CD4-positive, alpha-beta T cell (primary cell): Measurements from ENCODE around the gene FOCAD. TPM values are rescaled to one million over a fixed set of nuclear protein-coding genes. Genes with fewer than 3 reads are reported as not detected.

Experiments
- ATAC-seq: fragments of 200-7000 bp; cut with Tn5 transposase; one replicate; pipeline ENCODE4 v1.10.0; 2022; ENCODE audit warnings: mild to moderate bottlenecking; ENCODE audit not compliant: poor library complexity
- CTCF ChIA-PET: fragments of 350-600 bp; sonication (Branson Sonifier 250); formaldehyde crosslinking; loops from one replicate; lab custom pipeline; 2021; ENCODE audit warnings: antibody characterized with exemption, inconsistent platforms; lab: Charles Lee
- POLR2A ChIA-PET: fragments of 350-600 bp; sonication (Branson Sonifier 250); formaldehyde crosslinking; loops from one replicate; lab custom pipeline; 2021; ENCODE audit warnings: antibody characterized with exemption, inconsistent platforms; lab: Charles Lee
- DNase-seq, 14 experiments: peaks; one replicate each; pipeline ENCODE4 v3.0.0-alpha.2; 2013 to 2020; ENCODE audit warnings: mixed read lengths in 2 of 14
- H3K27ac ChIP-seq, 2 donors: one replicate each; pipeline versions ENCODE4 v1.5.1 to v1.7.0; 2013; ENCODE audit warnings: low read length in 2 of 2, low read depth in 1 of 2, mild to moderate bottlenecking in 1 of 2
- H3K27me3 ChIP-seq, 2 experiments: 1 replicate in 1 of 2; 2 replicates in 1 of 2; pipeline versions ENCODE4 v1.6.1 to v1.7.0; 2013; ENCODE audit warnings: low read length in 2 of 2, control low read depth in 1 of 2, mild to moderate bottlenecking in 1 of 2, moderate library complexity in 1 of 2; ENCODE audit not compliant: insufficient read depth in 2 of 2, control insufficient read depth in 1 of 2
- H3K36me3 ChIP-seq: one replicate; pipeline ENCODE4 v1.6.1; 2013; ENCODE audit warnings: low read length, control low read depth; ENCODE audit not compliant: insufficient read depth
- H3K4me1 ChIP-seq: one replicate; pipeline ENCODE4 v1.6.1; 2013; ENCODE audit warnings: low read length, control low read depth; ENCODE audit not compliant: insufficient read depth
- H3K4me3 ChIP-seq: one replicate; pipeline ENCODE4 v1.5.1; 2013; ENCODE audit warnings: mild to moderate bottlenecking, low read length, moderate library complexity
- H3K9me3 ChIP-seq, 2 experiments: 1 replicate in 1 of 2; 2 replicates in 1 of 2; pipeline versions ENCODE4 v1.6.1 to v1.7.0; 2013; ENCODE audit warnings: low read length in 2 of 2, mild to moderate bottlenecking in 2 of 2, control low read depth in 1 of 2, moderate library complexity in 1 of 2; ENCODE audit not compliant: control insufficient read depth in 1 of 2, insufficient read depth in 1 of 2
- H3K27ac Mint-ChIP-seq: one replicate; pipeline ENCODE4 v1.8.0; 2020; ENCODE audit warnings: mixed read lengths
- H3K27me3 Mint-ChIP-seq: one replicate; pipeline ENCODE4 v1.8.0; 2021; ENCODE audit warnings: mixed read lengths
- H3K36me3 Mint-ChIP-seq: one replicate; pipeline ENCODE4 v1.8.0; 2021; ENCODE audit warnings: low read depth, mixed read lengths
- H3K4me1 Mint-ChIP-seq: one replicate; pipeline ENCODE4 v1.8.0; 2021; ENCODE audit warnings: low read depth, mixed read lengths
- H3K4me3 Mint-ChIP-seq: one replicate; pipeline ENCODE4 v1.8.0; 2020; ENCODE audit warnings: mild to moderate bottlenecking, mixed read lengths
- H3K9me3 Mint-ChIP-seq: one replicate; pipeline ENCODE4 v1.8.0; 2020; ENCODE audit warnings: mixed read lengths
- CTCF ChIP-seq: fragments of 200-600 bp; IDR thresholded peaks from one replicate; pipeline ENCODE4 v1.8.0; 2022; ENCODE audit warnings: antibody characterized with exemption, mild to moderate bottlenecking
- intact Hi-C, 2 experiments: fragments of 100-400 bp; cut with DNase I in 1 of 2; cut with micrococcal nuclease in 1 of 2; formaldehyde crosslinking; loops; one replicate each; pipeline versions ENCODE4 v1.15.1 to v1.9.0; 2023 to 2025; cut with DNase I, micrococcal nuclease
- total RNA-seq, 174 experiments: library from RNA in 2 of 174; stranded (reverse) in 2 of 174; gene quantifications; one replicate each; pipeline ENCODE4 v1.2.3 and lab custom pipeline; 2021 to 2026

Gene FOCAD
- total RNA-seq, 2 experiments from 2014 or later: 12.4 to 14.1 TPM

- no peaks in the 10 kb centered on the region for H3K27me3 Mint-ChIP-seq
- CTCF ChIA-PET: no interaction called here
- POLR2A ChIA-PET: no interaction called here
- no peak for ATAC-seq
- H3K36me3 Mint-ChIP-seq: no peaks in the 10 kb centered on the region
- no peak overlapping the region for H3K4me3 Mint-ChIP-seq
- peaks cover 9% of the 10 kb centered on the region for H3K4me1 ChIP-seq
- H3K27ac Mint-ChIP-seq: no peak overlapping the region
- H3K27me3 ChIP-seq: no peaks in the 10 kb centered on the region
- no peak overlapping the region for H3K4me3 ChIP-seq
- H3K4me1 Mint-ChIP-seq: no peaks in the 10 kb centered on the region
- H3K9me3 Mint-ChIP-seq: no peaks in the 10 kb centered on the region
- intact Hi-C loops: no loop called here
- DNase-seq: no peak
- H3K36me3 ChIP-seq: no peaks in the 10 kb centered on the region
- H3K9me3 ChIP-seq: no peaks in the 10 kb centered on the region
- H3K27ac ChIP-seq: no peak overlapping the region
- TF ChIP-seq CTCF: no peak
These were observed 20.9 kb upstream of the FOCAD start for GRCh38 chr9:20663133-20663532.

- no peaks in the 10 kb centered on the region for H3K36me3 Mint-ChIP-seq
- CTCF ChIA-PET: no interaction called here
- H3K27me3 Mint-ChIP-seq: no peaks in the 10 kb centered on the region
- POLR2A ChIA-PET: no interaction called here
- H3K27me3 ChIP-seq: no peaks in the 10 kb centered on the region
- H3K27ac Mint-ChIP-seq: no peak overlapping the region
- H3K36me3 ChIP-seq: no peaks in the 10 kb centered on the region
- H3K27ac ChIP-seq: no peak overlapping the region
- no peaks in the 10 kb centered on the region for H3K9me3 ChIP-seq
- no peak overlapping the region for H3K4me3 Mint-ChIP-seq
- intact Hi-C loops: no loop called here
- no peak for TF ChIP-seq CTCF
- H3K4me3 ChIP-seq: no peak overlapping the region
- peaks cover 2% of the 10 kb centered on the region for H3K4me1 ChIP-seq
- ATAC-seq (no peak), DNase-seq (no peak)
- H3K9me3 Mint-ChIP-seq: no peaks in the 10 kb centered on the region
- no peaks in the 10 kb centered on the region for H3K4me1 Mint-ChIP-seq
These were observed 19.6 kb upstream of the FOCAD start for GRCh38 chr9:20664501-20664900.

- no peak overlapping the region for H3K27ac Mint-ChIP-seq
- intact Hi-C loops: no loop called here
These were observed 13.7 kb upstream of the FOCAD start for GRCh38 chr9:20670395-20670794.

More at GRCh38 chr9:20670395-20670794, 13.7 kb upstream of the FOCAD start:
- Mint-ChIP-seq H3K27me3 (no peaks in the 10 kb centered on the region), H3K36me3 (no peaks in the 10 kb centered on the region), H3K4me1 (no peaks in the 10 kb centered on the region), H3K9me3 (no peaks in the 10 kb centered on the region), H3K4me3 (no peak overlapping the region)
- no peaks in the 10 kb centered on the region for H3K27me3 ChIP-seq
- POLR2A ChIA-PET: no interaction called here
- H3K27ac ChIP-seq: no peak overlapping the region
- CTCF ChIA-PET: no interaction called here
- no peak for TF ChIP-seq CTCF
- DNase-seq: no peak
- peaks cover 3% of the 10 kb centered on the region for H3K36me3 ChIP-seq
- ATAC-seq: no peak
- H3K4me3 ChIP-seq: no peak overlapping the region
- H3K4me1 ChIP-seq: no peaks in the 10 kb centered on the region
- H3K9me3 ChIP-seq: no peaks in the 10 kb centered on the region
